Measurements from ENCODE around the gene FAM163B.

The FAM163B gene

DNA sequence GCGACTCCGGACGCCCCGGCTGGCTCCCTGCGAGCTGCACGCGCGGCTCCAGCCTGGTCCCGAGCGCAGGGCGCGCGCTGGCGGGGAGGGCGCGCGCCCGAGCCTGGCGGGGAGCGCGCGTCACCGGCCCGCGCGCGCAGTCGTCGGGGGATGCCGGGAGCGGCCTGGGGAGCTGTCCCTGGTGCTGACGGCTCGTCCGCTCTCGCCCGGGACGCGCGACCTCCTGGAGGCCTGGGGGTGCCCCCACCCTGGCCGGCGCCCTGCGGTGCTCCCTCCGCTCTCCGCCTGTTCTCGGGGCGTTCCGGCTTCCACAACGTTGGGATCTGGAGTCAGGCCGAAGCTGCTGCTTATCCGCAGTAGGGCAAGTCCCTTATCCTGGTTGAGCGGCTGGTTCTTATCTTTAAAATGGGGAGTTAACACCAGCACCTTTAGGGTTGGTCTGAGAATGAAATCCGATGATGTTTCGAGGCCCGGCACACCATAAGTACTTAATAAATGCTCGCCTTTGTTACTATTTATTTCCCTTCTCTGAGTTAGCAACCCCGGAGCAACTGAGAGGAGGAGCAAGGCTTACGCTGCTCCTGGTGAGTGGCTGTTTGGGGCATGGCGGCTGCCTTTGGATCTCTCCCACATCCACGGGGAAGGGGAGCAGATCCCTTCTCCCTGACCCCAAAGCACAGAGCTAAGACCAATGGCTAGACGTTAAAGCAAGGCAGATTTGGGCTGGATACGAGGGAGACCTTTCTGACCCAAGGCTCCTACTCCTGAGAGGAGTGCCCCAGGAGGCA lies at the start of gene FAM163B:
Gene FAM163B (minus strand): TSS at position 79 of the 788 bp plus-strand sequence. CDS start 29,166 bp downstream, outside the sequence.
- no peak for DNase-seq (ENCODE audit: low read depth in 2 of 2)

DNA sequence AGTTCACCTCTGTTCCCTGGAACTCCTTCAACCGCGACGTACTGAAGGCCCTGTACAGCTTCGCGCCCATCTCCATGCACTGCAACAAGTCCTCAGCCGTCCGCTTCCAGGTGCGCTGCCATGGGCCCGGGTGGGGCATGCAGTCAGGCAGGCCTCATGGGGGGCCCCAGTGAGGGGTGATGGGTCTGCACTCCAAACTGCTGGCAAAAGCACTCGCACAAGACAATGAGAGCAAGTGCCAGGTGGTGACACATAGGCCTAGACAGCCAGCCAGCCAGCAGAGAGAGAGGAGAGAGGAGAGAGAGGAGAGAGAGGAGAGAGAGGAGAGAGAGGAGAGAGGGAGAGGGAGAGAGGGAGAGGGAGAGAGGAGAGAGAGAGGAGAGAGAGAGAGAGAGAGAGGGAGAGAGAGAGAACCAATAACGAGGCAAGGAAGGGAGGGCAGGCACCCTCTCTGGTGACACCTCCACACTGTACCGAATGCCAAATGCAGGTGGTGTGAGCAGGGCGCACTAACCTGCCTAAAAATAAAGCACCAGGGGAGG lies 48.0 kb upstream of the FAM163B start:
- DNase-seq (ENCODE audit: low read depth in 2 of 2), result no peak

DNA sequence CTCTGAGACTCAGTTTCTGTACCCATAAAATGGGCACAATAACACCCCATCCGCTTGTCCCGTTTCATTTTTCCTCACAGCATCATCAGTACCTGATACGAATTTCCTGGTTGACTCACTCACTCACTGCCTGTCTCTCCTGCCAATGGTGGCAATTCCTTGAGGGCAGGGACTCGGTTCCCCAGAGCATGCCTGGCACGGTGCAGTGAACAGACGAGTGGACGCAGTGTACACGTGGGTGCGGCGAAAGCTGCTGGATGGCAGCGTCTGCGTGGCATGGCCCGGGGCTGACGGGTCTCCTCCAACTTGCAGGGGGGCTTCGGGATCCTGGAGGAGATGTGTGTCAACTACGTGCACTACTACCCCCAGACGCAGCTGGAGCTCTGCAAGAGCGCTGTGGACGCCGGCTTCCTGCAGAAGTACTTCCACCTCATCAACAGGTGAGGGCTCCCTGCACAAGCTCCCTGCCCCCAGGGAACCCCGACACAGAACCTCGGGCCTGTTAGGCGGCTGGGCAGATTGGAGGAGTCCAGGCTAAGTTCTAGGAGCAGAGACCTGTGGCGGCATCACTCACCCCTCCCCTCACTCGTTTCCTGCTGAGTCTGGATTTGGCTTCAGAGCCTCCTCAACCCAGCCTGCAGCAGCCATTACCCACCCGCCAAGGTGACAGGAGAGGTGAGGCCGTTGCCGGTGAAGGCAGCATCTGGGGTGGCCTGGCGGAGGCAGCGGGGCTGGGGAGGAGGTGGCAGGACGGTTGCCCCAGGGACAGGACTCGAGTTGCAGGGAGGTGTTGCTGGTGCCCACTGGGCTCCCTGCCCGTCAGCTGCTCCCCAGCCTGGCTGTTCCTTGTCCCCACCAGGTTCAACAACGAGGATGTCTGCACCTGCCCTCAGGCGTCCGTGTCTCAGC lies 47.3 kb upstream of the FAM163B start:
- peak in 1 of 2 experiments; percentile 16 for DNase-seq (ENCODE audit: low read depth in 2 of 2)

DNA sequence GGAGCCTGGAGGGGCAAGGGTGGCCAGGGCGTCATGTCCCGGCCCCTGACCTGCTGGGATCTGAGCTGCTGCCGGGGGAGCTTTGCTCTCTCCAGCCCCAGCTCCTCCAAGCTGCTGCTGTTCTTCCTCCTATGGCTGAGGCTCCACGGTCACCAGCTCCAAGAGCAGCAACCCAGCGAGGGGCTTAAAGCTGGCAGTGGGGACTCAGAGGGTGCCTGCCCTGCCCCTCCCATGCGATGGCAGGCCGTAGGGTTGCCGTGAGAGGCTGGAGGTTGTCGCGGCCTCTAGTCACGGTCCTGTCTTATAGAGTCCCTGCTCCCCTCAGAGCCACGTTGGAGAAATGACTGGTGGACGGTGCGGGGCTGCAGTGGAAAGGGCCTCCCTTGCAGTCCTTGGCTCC lies 46.5 kb upstream of the FAM163B start:
- no peak for DNase-seq (ENCODE audit: low read depth in 2 of 2)

DNA sequence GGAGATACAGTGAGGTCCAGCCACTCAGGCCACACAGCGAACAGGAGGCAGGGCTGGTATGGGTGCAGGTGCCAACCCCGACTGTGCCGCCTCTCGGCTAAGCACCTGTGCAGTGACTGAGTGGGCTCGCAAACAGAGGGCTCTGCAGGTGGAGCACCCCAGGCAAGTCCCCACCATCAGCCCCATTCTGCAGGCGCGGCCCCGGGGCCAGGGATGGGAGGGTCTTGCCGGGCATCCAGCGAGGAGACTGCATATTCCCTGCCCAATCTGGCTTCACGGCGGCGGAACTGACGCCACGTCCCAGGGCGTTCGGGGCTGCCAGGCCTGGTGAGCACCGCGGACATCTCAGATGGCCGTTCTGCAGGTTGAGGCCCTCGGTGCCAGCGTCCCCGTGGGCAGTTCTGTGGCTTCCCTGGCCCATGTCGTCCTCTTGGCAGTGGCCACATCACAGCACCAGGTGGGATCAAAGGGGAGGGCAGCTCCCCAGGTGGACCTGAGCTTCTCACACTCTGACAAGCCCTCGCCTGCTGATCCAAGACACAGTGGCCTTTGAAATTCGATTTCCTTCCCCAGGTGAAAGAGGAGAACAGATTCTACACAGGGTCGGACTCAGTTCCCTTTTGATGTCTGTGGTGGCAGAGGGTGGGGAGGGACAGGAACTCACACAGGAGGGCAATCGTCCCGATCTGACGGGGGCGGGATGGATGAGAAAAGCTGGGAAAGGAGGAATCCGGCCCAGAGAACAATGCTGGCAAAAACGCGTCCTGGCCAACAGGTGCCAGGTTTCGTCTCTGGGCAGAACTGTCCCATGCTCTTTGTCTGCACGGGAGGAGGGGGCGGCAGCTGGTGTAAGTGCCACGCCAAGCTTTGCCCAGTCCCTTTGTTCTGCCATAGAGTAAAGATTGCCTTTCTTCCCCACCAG lies 45.8 kb upstream of the FAM163B start:
- no peak for DNase-seq (ENCODE audit: low read depth in 2 of 2)

DNA sequence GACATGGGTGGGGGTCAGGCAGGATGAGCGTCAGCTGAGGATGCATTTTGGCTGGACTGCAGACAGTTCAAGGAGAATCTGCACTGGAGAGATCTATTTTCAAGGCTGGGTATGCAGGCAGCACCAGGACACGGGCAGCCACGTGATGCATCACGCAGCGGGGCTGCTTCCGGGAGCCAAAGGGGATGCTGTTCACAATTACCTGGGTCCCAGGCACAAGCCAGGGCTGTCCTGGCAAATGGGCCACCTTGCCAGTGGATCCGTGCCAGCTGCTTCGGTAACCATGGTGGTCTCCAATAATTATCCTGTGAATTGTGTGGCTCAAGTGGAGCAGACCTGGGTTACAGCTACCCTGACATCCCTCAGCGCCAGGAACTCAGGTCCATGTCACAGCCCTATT lies 44.4 kb upstream of the FAM163B start:
- no peak for DNase-seq (ENCODE audit: low read depth in 2 of 2)

DNA sequence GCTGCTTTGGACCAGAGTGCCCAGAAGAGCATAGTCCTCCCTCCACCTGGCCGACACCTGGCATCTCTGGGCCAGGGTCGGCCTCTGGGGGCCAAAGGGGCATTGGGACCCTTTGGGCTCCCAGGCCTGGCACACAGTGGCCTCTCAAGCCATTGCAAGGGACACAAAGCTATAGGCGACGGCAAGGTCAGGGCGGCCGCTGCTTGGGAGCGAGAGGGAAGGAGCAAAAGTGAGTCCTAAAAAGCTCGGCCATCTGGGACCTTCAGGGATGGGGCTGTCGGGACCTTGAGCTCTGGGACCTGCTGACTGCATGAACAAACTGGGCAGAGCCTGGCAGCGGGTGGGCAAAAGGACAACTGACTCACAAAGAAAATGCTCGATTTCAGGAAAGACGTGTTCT lies 40.8 kb upstream of the FAM163B start:
- DNase-seq (ENCODE audit: low read depth in 2 of 2), result no peak

DNA sequence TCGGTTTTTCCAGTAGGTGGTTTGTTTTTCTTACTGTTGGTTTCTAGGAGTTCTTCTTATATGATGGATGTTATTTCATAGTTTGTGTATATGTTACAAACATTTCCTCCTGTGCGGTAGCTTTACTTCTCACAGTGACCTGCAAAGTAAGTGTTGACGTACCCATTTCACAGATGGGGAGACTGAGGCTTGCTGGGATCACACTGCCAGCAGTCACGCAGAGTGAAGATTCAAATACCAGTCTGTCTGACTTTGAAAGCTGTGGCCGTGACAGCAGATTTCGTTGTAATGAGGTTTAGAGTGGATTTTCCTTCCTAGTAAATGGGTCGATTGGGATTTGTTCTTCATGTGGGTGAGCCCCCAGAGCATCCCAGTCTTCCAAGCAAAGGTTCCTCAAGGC lies 40.0 kb upstream of the FAM163B start:
- DNase-seq (ENCODE audit: low read depth in 2 of 2), result no peak

DNA sequence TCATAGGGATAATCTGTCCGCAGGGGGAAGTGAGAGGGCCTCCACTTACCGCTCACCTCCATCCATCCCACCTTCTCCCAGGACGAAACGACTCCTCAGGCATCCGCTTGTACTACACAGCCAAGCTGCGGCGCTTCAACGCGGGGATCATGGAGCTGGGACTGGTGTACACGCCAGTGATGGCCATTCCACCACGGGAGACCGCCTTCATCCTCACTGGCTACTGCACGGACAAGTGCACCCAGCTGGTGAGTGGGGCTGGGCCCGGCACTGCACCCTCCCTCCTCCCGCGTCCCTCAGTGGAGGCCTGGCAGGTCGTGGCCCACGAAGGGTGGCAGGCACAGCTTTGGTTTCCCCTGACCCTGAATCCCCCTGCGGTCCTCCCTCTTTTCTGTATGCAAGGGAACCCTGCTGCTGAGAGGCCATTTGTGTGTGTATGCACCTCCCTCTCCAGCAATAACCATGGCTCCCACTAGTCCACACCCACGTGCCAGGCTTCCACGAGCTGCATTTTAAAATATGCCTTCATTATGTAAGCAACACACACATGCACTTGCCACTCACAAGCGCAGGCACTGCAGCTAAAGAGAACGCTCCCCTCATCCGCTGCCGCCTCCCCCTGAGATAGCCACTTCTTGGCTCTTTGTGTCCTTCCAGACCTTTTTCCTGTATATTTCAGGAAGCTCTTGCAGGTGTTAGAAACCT lies 38.7 kb upstream of the FAM163B start:
- DNase-seq (ENCODE audit: low read depth in 2 of 2), result no peak

DNA sequence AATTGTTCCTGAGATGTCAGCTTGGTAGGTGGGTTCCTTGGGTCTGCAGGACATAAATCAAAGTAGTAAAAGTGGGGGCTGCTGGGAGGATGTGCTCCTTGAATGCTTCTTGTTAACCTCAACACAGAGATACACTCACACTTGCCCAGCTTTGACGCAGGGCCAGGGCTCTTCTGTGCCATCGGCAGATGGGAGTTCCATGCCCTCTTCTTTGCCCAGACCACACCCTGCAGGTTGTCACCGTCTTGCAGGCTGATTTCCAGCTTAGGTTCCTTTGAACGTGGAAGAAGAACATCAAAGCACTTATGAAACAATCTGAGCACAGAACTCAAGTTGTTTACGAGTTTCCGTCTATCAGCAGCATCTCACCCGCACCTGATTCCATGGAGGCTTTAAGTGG lies 38.0 kb upstream of the FAM163B start:
- DNase-seq (ENCODE audit: low read depth in 2 of 2), result no peak

DNA sequence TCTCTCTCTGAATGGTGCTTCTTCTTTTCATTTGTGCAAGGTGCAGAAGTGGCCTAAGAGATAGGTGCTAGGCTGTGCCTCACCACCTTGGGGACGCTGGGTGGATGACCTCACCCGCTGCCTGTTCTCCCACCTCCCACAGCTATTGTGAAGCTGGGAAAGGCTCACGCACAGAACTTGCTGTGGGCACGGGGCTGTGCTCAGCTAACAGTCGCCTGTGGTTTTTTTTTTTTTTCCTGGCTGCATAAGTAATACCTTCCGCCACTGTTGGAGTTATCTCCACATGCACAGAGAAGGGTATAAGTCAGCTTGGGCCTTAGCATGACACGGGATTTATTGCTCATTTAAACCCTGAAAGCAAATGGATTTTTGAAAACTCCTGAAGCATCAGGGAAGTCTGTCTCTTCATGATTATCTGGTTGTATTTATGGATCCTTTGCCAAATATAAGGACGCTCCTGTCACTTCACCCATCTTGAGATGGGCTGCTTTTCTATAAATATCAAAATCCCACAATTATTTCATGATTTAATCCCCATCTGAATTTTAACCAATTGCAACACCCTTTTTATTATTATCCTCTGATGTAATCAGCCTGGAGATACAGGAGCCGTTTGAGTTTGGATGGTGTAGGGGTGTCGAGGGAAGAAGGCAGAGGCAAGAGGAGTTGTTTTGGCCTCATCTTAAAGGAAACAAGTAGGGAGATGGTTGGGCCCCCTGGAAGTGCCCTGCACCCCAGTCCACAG lies 36.0 kb upstream of the FAM163B start:
- no peak for DNase-seq (ENCODE audit: low read depth in 2 of 2)

DNA sequence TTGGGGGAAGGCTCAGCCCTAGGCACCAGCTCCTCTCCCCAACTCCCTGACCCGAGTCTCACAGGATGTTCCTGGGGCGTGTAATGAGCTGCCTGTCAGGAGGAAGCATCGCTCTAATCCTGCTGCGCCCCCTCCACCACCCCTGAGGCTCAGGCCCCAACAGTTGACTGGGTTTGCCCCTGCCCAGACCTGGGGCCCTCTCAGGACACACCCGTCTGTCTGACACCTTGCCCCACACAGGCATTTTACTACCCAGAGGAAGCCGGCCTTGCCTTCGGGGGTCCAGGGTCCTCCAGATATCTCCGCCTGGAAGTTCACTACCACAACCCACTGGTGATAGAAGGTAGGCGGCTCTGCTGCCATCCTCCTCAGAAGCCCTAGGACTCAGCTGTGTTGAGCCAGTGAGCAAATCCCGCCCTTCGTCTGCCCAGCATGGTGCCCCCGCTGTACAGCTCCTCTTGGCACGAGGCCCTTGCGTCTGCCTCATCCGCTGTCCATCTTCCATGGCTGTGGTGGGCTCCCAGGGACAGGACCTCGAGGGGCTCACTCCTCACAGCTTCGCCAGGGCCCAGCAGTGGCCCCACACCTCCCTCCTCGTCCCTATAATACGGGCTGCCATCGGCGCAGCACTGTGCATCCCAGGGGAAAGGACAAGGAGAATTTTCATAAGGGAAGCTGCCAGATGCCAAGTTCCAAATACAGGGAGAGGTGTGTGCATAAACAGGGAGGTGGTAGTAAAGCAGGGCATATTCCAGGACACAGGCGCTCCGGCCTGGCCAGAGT lies 35.0 kb upstream of the FAM163B start:
- DNase-seq (ENCODE audit: low read depth in 2 of 2), result no peak

DNA sequence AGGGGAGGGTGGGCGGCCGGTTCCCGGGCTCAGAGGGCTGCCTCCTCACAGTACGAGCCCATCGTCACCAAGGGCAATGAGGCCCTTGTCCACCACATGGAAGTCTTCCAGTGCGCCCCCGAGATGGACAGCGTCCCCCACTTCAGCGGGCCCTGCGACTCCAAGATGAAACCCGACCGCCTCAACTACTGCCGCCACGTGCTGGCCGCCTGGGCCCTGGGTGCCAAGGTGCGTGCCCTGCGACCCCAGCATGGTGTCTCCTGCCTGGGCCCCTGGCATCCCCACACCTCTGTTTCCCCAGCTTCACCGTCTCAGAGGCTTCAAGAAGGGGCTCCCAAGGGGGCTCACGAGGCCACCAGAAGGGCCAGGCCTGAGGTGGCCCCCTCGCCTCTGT lies 34.2 kb upstream of the FAM163B start:
- no peak for DNase-seq (ENCODE audit: low read depth in 2 of 2)

DNA sequence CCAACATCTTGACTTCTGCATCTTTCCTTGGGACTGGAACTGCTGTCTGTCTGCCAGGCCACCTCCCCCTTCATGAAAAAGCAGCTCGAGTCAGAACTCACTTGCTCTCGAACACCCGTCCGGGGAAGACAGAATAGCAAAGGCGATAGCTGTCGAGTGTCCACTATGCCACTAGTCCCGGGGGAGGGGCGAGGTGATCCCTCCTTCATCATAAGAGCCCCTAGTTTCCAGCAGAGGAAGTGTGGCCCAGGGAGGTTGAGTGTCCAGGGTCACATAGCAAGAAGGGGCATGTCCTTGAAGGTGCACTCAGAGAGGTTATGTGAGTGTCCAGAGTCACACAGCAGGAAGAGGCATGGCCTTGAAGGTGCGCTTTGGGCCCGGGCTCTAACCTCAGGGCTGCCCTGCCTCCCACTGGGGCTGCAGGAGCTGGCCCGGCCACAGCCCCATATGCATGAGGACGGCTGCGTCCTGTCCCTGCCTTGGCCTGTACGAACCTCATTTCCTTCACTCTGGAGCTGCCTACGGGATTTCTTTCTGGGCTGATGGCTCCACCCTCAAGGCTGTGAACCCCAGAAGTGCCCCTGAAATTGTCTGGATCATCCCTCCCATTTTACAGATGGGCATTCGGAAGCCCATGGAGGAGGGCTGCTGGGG lies 33.6 kb upstream of the FAM163B start:
- no peak for DNase-seq (ENCODE audit: low read depth in 2 of 2)

DNA sequence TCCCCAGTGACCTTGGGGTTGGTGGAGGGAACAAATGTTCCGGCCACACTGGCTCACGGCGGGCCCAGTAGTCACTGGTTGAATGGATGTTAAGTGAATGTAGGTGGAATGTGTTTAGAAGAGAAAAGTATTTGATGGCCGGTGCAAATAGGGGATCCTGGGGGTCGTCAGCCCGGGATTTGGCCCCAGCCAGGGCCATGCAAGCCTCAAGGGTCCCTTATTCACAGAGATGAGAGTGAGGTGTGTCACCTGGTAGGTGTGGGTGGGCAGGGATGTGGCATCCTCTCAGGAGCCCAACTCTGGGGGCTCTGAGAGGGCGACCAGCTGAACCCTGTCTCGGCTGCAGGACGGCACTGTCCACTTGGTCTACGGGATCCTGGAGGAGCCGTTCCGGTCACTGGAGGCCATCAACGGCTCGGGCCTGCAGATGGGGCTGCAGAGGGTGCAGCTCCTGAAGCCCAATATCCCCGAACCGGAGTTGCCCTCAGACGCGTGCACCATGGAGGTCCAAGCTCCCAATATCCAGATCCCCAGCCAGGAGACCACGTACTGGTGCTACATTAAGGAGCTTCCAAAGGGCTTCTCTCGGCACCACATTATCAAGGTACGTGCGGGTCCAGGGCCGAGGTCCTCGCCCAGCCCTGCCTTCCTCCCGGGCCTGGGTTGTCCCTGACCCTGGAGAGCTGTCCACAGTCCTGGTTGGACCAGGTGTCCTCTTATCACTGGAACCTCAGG lies 32.8 kb upstream of the FAM163B start:
- no peak for DNase-seq (ENCODE audit: low read depth in 2 of 2)

DNA sequence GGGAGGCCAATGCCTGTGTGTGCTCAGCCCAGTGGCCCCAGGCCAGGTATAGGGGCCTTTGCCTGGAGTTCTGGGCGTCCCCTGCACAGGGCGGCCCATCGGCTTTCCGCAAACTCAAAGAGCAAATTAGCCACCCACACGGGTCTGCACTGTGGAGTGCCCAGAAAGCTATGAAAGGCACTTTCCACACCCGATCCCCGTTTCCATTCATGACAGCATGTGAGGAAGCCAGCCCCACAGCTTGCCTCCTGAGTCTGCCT lies 32.1 kb upstream of the FAM163B start:
- no peak for DNase-seq (ENCODE audit: low read depth in 2 of 2)

DNA sequence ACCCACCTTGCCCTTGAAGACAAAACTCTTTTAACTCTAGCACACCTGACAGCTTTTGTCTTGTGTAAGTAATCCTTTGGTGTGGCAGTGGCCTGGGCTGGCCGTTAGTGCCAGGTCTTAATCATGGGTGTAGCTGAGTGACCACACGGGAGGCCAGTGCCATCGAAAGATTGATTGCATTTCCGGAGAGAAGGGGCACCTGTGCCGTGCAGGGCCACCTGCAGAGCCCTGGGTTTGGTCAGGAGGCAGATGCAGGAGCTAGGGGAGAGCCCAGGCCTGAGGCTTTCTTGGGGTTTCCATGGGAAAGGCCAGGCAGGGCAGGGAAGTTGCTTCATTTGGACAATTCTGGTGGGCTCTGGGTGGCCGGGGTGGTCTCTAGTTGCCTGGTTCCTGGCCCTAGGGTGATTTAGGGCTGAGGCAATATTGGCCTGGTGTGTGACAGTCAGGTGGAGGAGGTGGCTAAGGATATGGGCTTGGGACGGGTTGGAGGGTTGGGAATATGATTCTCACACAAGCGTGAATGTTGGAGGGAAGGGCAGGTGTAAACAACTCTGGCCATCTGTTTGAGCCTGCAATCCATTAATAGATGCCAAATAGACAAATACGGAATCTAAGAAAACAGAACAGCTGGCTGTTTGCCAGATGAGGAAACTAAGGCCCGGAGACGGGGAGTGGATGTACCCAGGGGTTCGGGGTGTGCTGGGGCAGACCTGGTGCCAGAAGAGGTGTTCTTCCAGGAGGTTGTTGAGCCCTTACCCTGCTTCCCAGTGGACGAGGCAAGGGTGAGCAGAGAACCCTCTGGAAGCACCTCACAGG lies 31.6 kb upstream of the FAM163B start:
- no peak for DNase-seq (ENCODE audit: low read depth in 2 of 2)

DNA sequence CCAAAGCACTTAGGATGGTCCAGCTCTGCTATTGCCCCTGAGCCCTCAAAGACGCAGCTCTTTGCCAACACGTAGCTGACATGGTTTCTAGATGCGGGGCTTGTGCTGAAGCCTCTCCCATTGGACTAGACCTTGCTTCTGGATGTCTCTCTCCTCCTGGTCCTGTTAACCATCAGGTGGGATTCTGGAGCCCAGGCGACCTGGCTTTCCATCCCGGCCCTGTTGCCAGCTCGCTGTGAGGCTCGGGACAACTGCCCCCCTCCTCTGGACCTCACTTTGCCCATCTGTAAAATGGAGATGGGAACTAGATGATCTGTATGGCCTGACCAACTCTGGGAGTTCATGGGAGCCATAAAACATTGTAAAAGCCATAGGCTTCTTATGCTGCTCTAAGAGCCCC lies 31.0 kb upstream of the FAM163B start:
- DNase-seq (ENCODE audit: low read depth in 2 of 2), result no peak
